HG02759 (cell line): ENCODE data around the gene SYF2.
"Not testable (repeated sequence)": the region's sequence is repeated elsewhere in the genome, so short reads cannot be mapped to it uniquely, and the experiment has no call there.

Experiments used
- ATAC-seq: cut with Tn5 transposase; IDR thresholded peaks from one replicate; pipeline ENCODE4 v1.9.1; 2021; ENCODE audit warnings: mild to moderate bottlenecking, moderate library complexity; ENCODE audit not compliant: unreplicated experiment

Gene SYF2

GRCh38 chr1:25232027-25232865 is at the start of gene SYF2:
SYF2 (minus strand) TSS chr1:25232502; CDS start chr1:25232467, 35 bp downstream.
- ATAC-seq: peak; percentile 73

- ATAC-seq: not testable (repeated sequence)
Observed at GRCh38 chr1:25279693-25280111, 47.4 kb upstream of the SYF2 start.

- not testable (repeated sequence) for ATAC-seq
Observed at GRCh38 chr1:25278790-25279189, 46.5 kb upstream of the SYF2 start.

GRCh38 chr1:25278358-25278757 is 46.1 kb upstream of the SYF2 start:
- ATAC-seq: not testable (repeated sequence)

GRCh38 chr1:25277295-25277694 is 45.0 kb upstream of the SYF2 start:
- ATAC-seq: not testable (repeated sequence)

- not testable (repeated sequence) for ATAC-seq
Observed at GRCh38 chr1:25275648-25276047, 43.3 kb upstream of the SYF2 start.

GRCh38 chr1:25272238-25272637 is 39.9 kb upstream of the SYF2 start, which contains the start of gene RHD:
RHD (plus strand) TSS chr1:25272509; CDS start chr1:25272548, 39 bp downstream.
- not testable (repeated sequence) for ATAC-seq

GRCh38 chr1:25268143-25268760 is 36.0 kb upstream of the SYF2 start:
- ATAC-seq: not testable (repeated sequence)

GRCh38 chr1:25267288-25268142 is 35.2 kb upstream of the SYF2 start:
- peak; percentile 88 for ATAC-seq

- peak; percentile 22 for ATAC-seq
Observed at GRCh38 chr1:25266554-25267287, 34.4 kb upstream of the SYF2 start.

- not testable (repeated sequence) for ATAC-seq
Observed at GRCh38 chr1:25260336-25260735, 28.0 kb upstream of the SYF2 start.

- not testable (repeated sequence) for ATAC-seq
Observed at GRCh38 chr1:25259813-25260212, 27.5 kb upstream of the SYF2 start.

- ATAC-seq: no peak
Observed at GRCh38 chr1:25257196-25257595, 24.9 kb upstream of the SYF2 start.

GRCh38 chr1:25256578-25256965 is 24.3 kb upstream of the SYF2 start:
- ATAC-seq: no peak

GRCh38 chr1:25255706-25256577 is 23.6 kb upstream of the SYF2 start:
- ATAC-seq: no peak

GRCh38 chr1:25253911-25254310 is 21.6 kb upstream of the SYF2 start:
- no peak for ATAC-seq

GRCh38 chr1:25247829-25248754 is 15.8 kb upstream of the SYF2 start:
- ATAC-seq: peak; percentile 42
